IMR-90 (cell line): ENCODE measurements around the gene LRP1B. TPM values are rescaled to one million over a fixed set of nuclear protein-coding genes. Genes with fewer than 3 reads are reported as not detected.

Source experiments
- ATAC-seq: fragments of 200-7000 bp; cut with Tn5 transposase; 2 replicates; pipeline ENCODE4 v1.9.1; 2020; ENCODE audit warnings: low read depth, mild to moderate bottlenecking, moderate library complexity
- BruUV-seq: library from RNA; stranded (reverse); fragments of 400-500 nt; replicated peaks from 2 replicates; lab custom pipeline; 2021; lab: Mats Ljungman, UMichigan
- CTCF ChIA-PET: fragments of 300-600 bp; formaldehyde crosslinking; extraction: SDS; loops from one replicate; lab custom pipeline; 2021; ENCODE audit warnings: antibody characterized with exemption; lab: Yijun Ruan, JAX
- POLR2A ChIA-PET: fragments of 300-600 bp; sonication (Branson Sonifier 250); formaldehyde crosslinking; loops from one replicate; lab custom pipeline; 2022; ENCODE audit warnings: antibody characterized with exemption; ENCODE audit not compliant: unreplicated experiment; lab: Charles Lee
- DNase-seq: peaks from one replicate; pipeline ENCODE4 v3.0.0; 2013
- H2AFZ ChIP-seq: replicated peaks from 2 replicates; pipeline ENCODE3; 2013; ENCODE audit warnings: low read length, mild to moderate bottlenecking; ENCODE audit not compliant: poor library complexity
- H2AK5ac ChIP-seq: 2 replicates; pipeline ENCODE4 v1.6.1; 2013; ENCODE audit warnings: low read depth, low read length, inconsistent platforms
- H2AK9ac ChIP-seq: replicated peaks from 2 replicates; pipeline ENCODE3; 2013; ENCODE audit warnings: mild to moderate bottlenecking, low read depth, low read length, moderate library complexity; ENCODE audit not compliant: poor library complexity
- H2BK120ac ChIP-seq: 2 replicates; pipeline ENCODE4 v1.6.1; 2013; ENCODE audit warnings: low read depth, low read length, inconsistent platforms
- H2BK15ac ChIP-seq: 3 replicates; pipeline ENCODE4 v1.6.1; 2013; ENCODE audit warnings: low read depth, low read length, inconsistent platforms
- H2BK20ac ChIP-seq: 2 replicates; pipeline ENCODE4 v1.6.1; 2013; ENCODE audit warnings: low read depth, mild to moderate bottlenecking, inconsistent platforms, low read length, moderate library complexity
- H2BK5ac ChIP-seq: 2 replicates; pipeline ENCODE4 v1.6.1; 2013; ENCODE audit warnings: mild to moderate bottlenecking, low read depth, low read length, inconsistent platforms; ENCODE audit not compliant: poor library complexity, severe bottlenecking
- H3K14ac ChIP-seq: replicated peaks from 2 replicates; pipeline ENCODE4 v1.6.1; 2013; ENCODE audit warnings: low read depth, low read length, inconsistent platforms
- H3K18ac ChIP-seq: 2 replicates; pipeline ENCODE4 v1.6.1; 2013; ENCODE audit warnings: low read depth, low read length, control low read depth
- H3K23ac ChIP-seq: 2 replicates; pipeline ENCODE4 v1.6.1; 2013; ENCODE audit warnings: low read depth, low read length, inconsistent platforms
- H3K27ac ChIP-seq: 2 replicates; pipeline ENCODE4 v1.5.1; 2013; ENCODE audit warnings: mild to moderate bottlenecking, control low read depth, low read length; ENCODE audit not compliant: insufficient read depth
- H3K27me3 ChIP-seq: 2 replicates; pipeline ENCODE4 v1.6.1; 2013; ENCODE audit warnings: low read length; ENCODE audit not compliant: control insufficient read depth, insufficient read depth
- H3K36me3 ChIP-seq: 2 replicates; pipeline ENCODE4 v1.6.1; 2013; ENCODE audit warnings: low read length, mixed read lengths; ENCODE audit not compliant: control insufficient read depth, insufficient read depth
- H3K4ac ChIP-seq: 2 replicates; pipeline ENCODE4 v1.6.1; 2013; ENCODE audit warnings: low read depth, low read length, inconsistent platforms
- H3K4me1 ChIP-seq: 2 replicates; pipeline ENCODE4 v1.6.1; 2013; ENCODE audit warnings: low read length, mixed read lengths; ENCODE audit not compliant: control insufficient read depth, insufficient read depth
- H3K4me2 ChIP-seq: 2 replicates; pipeline ENCODE4 v1.6.1; 2013; ENCODE audit warnings: low read depth, mild to moderate bottlenecking, control low read depth, low read length, moderate library complexity
- H3K4me3 ChIP-seq: 2 replicates; pipeline ENCODE4 v1.5.1; 2013; ENCODE audit warnings: low read depth, mild to moderate bottlenecking, control low read depth, low read length, moderate library complexity; ENCODE audit not compliant: insufficient read depth
- H3K56ac ChIP-seq: 2 replicates; pipeline ENCODE4 v1.6.1; 2013; ENCODE audit warnings: low read length, inconsistent platforms; ENCODE audit not compliant: insufficient read depth; ENCODE audit errors: extremely low read depth
- H3K79me1 ChIP-seq, 2 experiments: 2 replicates each; pipeline ENCODE4 v1.6.1; 2013; ENCODE audit warnings: low read length in 2 of 2, inconsistent platforms in 1 of 2, low read depth in 1 of 2
- H3K9ac ChIP-seq: 2 replicates; pipeline ENCODE4 v1.6.1; 2013; ENCODE audit warnings: low read depth, low read length, control low read depth
- H3K9me1 ChIP-seq: 2 replicates; pipeline ENCODE4 v1.6.1; 2013; ENCODE audit warnings: low read length, inconsistent platforms; ENCODE audit not compliant: insufficient read depth
- H3K9me3 ChIP-seq: 2 replicates; pipeline ENCODE4 v1.6.1; 2013; ENCODE audit warnings: low read length; ENCODE audit not compliant: control insufficient read depth, insufficient read depth
- H4K20me1 ChIP-seq: 2 replicates; pipeline ENCODE4 v1.6.1; 2013; ENCODE audit warnings: low read length, inconsistent platforms; ENCODE audit not compliant: insufficient read depth
- H4K5ac ChIP-seq: 2 replicates; pipeline ENCODE4 v1.6.1; 2013; ENCODE audit warnings: mild to moderate bottlenecking, low read depth, low read length, control low read depth
- H4K8ac ChIP-seq, 2 experiments: 2 replicates each; pipeline ENCODE4 v1.6.1; 2013; ENCODE audit warnings: low read depth in 2 of 2, low read length in 2 of 2, control low read depth in 1 of 2, inconsistent platforms in 1 of 2
- H4K91ac ChIP-seq: 2 replicates; pipeline ENCODE4 v1.6.1; 2013; ENCODE audit warnings: low read depth, low read length, inconsistent platforms; ENCODE audit not compliant: insufficient read depth
- BHLHE40 ChIP-seq: fragments of 150-350 bp; IDR thresholded peaks from 2 replicates; pipeline ENCODE4 v1.6.1; 2016; ENCODE audit warnings: mild to moderate bottlenecking, low read depth, low read length
- CEBPB ChIP-seq: IDR thresholded peaks from 2 replicates; pipeline ENCODE4 v1.6.1; 2012; ENCODE audit warnings: low read depth, low read length, improper control_type of control experiment
- CHD1 ChIP-seq: IDR thresholded peaks from 2 replicates; pipeline ENCODE4 v1.6.1; 2012; ENCODE audit warnings: low read depth, low read length, improper control_type of control experiment
- FOS ChIP-seq: fragments of 150-350 bp; IDR thresholded peaks from 2 replicates; pipeline ENCODE4 v1.6.1; 2016; ENCODE audit warnings: low read depth, low read length
- MAZ ChIP-seq: IDR thresholded peaks from 2 replicates; pipeline ENCODE4 v1.6.1; 2012; ENCODE audit warnings: low read depth, mild to moderate bottlenecking, low read length, improper control_type of control experiment, moderate library complexity, borderline replicate concordance
- MXI1 ChIP-seq: IDR thresholded peaks from 2 replicates; pipeline ENCODE4 v1.6.1; 2012; ENCODE audit warnings: low read depth, mild to moderate bottlenecking, low read length, moderate library complexity, borderline replicate concordance
- SMC3 ChIP-seq: fragments of 150-350 bp; IDR thresholded peaks from 2 replicates; pipeline ENCODE4 v1.6.1; 2016; ENCODE audit warnings: low read depth, mild to moderate bottlenecking, antibody characterized with exemption, low read length, moderate library complexity
- WGBS, 2 experiments: methylation state at CpG; one replicate each; pipeline versions ENCODE4 v1.1.5 to v1.1.7; 2013; ENCODE audit warnings: missing lambda C conversion rate in 2 of 2; ENCODE audit not compliant: insufficient read length in 1 of 2; ENCODE audit errors: extremely low coverage in 2 of 2; 5-methylcytosine and 5-hydroxymethylcytosine counted together
- dilution Hi-C: fragments of 300-500 bp; cut with HindIII; formaldehyde crosslinking; loops from one replicate; pipeline ENCODE4 v1.14.3; 2018; ENCODE audit warnings: low sequenced_read_pairs; ENCODE audit not compliant: unreplicated experiment
- in situ Hi-C: fragments of 300-500 bp; cut with MboI; formaldehyde crosslinking; loops from 3 replicates; pipeline ENCODE4 v1.14.3; 2019; ENCODE audit warnings: low sequenced_read_pairs, inconsistent platforms, mixed read lengths
- intact Hi-C: fragments of 100-400 bp; cut with micrococcal nuclease; formaldehyde crosslinking; loops from 2 replicates; pipeline ENCODE4 v1.10.0; 2022
- polyA plus RNA-seq, 3 experiments: library from polyadenylated mRNA; depleted of rRNA; stranded (reverse); fragments of >200 nt; gene quantifications; 2 replicates each; pipeline ENCODE4 v1.2.3, GENCODE V29; 2012; ENCODE audit warnings: low replicate concordance in 1 of 3
- total RNA-seq: library from RNA; depleted of rRNA; stranded (reverse); fragments of >200 nt; gene quantifications from 2 replicates; pipeline ENCODE4 v1.2.3, GENCODE V29; 2012
- TF ChIP-seq, protein P1 (sequence below): fragments of 150-350 bp; IDR thresholded peaks from 2 replicates; pipeline ENCODE4 v1.6.1; 2017; ENCODE audit warnings: mild to moderate bottlenecking, antibody characterized with exemption, low read length, low read depth

Gene LRP1B
- total and polyA plus RNA-seq, 2 of the 4 experiments (the other 2 are of a cell fraction): under 0.01 to 0.02 TPM

DNA sequence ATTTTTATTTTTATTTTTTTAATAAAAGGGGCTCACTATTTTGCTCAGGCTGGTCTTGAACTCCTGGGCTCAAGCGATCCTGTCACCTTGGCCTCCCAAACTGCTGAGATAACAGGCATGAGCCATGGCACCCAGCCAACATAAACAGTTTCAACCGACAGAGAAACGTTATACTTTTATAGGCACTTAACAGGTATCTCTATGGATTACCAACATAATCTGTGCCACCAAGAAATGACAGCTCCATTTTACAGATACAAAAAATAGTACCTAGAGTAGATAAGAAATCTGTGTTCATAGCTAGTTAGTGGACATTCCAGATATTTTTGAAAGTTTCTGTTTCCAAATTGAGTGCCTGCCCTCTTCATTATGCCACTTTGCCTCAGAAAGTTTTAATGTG lies 1316.7 kb downstream of the LRP1B start:
- Histone ChIP-seq H3K56ac (no peak overlapping the region), H2BK120ac (no peak overlapping the region), H3K4me3 (no peak overlapping the region), H3K4ac (no peak overlapping the region), H3K9me1 (no peaks in the 10 kb centered on the region), H4K8ac (no peak overlapping the region), H3K9me3 (no peaks in the 10 kb centered on the region), H3K23ac (no peak overlapping the region), H3K27me3 (no peaks in the 10 kb centered on the region), H4K5ac (no peak overlapping the region), H2BK20ac (no peak overlapping the region), H3K18ac (no peak overlapping the region), H3K79me1 (no peaks in the 10 kb centered on the region), H3K4me1 (no peaks in the 10 kb centered on the region), H3K14ac (no peak overlapping the region), H2AK9ac (no peak overlapping the region), H4K20me1 (no peaks in the 10 kb centered on the region), H3K9ac (no peak overlapping the region), H2AFZ (no peak overlapping the region), H2BK5ac (no peak overlapping the region), H2AK5ac (no peak overlapping the region), H3K4me2 (no peak overlapping the region), H3K36me3 (no peaks in the 10 kb centered on the region), H2BK15ac (no peak overlapping the region), H3K27ac (no peak overlapping the region), H4K91ac (no peak overlapping the region)
- intact Hi-C loops (no loop called here), in situ Hi-C loops (no loop called here), dilution Hi-C loops (no loop called here)
- no peak for TF ChIP-seq SMC3
- TF ChIP-seq FOS: no peak
- TF ChIP-seq MAZ: no peak
- no peak for TF ChIP-seq MXI1
- no peak for TF ChIP-seq CHD1
- no peak for TF ChIP-seq CEBPB
- TF ChIP-seq, protein P1, sequence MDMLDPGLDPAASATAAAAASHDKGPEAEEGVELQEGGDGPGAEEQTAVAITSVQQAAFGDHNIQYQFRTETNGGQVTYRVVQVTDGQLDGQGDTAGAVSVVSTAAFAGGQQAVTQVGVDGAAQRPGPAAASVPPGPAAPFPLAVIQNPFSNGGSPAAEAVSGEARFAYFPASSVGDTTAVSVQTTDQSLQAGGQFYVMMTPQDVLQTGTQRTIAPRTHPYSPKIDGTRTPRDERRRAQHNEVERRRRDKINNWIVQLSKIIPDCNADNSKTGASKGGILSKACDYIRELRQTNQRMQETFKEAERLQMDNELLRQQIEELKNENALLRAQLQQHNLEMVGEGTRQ: no peak
- no peak for TF ChIP-seq BHLHE40
- WGBS, 2 experiments: no CpG with 5 or more reads among the region's 3 CpGs
- ChIA-PET POLR2A (no interaction called here), CTCF (no interaction called here)
- ATAC-seq (no peak), DNase-seq (no peak)
- no TSS peak for BruUV-seq
